Smooth muscle cell (in vitro differentiated cells): ENCODE data around the gene NFYC. TPM values are rescaled to one million over a fixed set of nuclear protein-coding genes. Genes with fewer than 3 reads are reported as not detected.

Experiments used
- DNase-seq: peaks from one replicate; lab custom pipeline; 2025; ENCODE audit not compliant: unreplicated experiment; lab: John Stamatoyannopoulos, UW
- H2AFZ ChIP-seq: fragments of 200-600 bp; sonication (generic); 2 replicates; pipeline ENCODE4 v1.6.0; 2016; ENCODE audit warnings: antibody characterized with exemption, low read depth, mild to moderate bottlenecking
- H3F3A ChIP-seq: fragments of 200-600 bp; sonication (generic); 2 replicates; pipeline ENCODE4 v1.6.0; 2017; ENCODE audit warnings: antibody characterized with exemption, low read depth
- H3K27ac ChIP-seq: fragments of 200-600 bp; sonication (generic); 2 replicates; pipeline ENCODE4 v1.5.1; 2016; ENCODE audit warnings: low read depth, mild to moderate bottlenecking
- H3K27me3 ChIP-seq: fragments of 200-600 bp; sonication (generic); 2 replicates; pipeline ENCODE4 v1.6.1; 2016; ENCODE audit warnings: low read depth, mild to moderate bottlenecking
- H3K36me3 ChIP-seq: fragments of 200-600 bp; sonication (generic); 2 replicates; pipeline ENCODE4 v1.5.1; 2016; ENCODE audit warnings: low read depth
- H3K4me1 ChIP-seq: fragments of 200-600 bp; sonication (generic); 2 replicates; pipeline ENCODE4 v1.5.1; 2016; ENCODE audit warnings: low read depth
- H3K4me2 ChIP-seq: fragments of 200-600 bp; sonication (generic); 2 replicates; pipeline ENCODE4 v1.6.0; 2016; ENCODE audit warnings: mild to moderate bottlenecking
- H3K4me3 ChIP-seq: fragments of 200-600 bp; sonication (generic); 2 replicates; pipeline ENCODE4 v1.5.1; 2016; ENCODE audit warnings: mild to moderate bottlenecking
- H3K79me2 ChIP-seq: fragments of 200-600 bp; sonication (generic); 2 replicates; pipeline ENCODE4 v1.6.0; 2016; ENCODE audit warnings: low read depth, mild to moderate bottlenecking
- H3K9ac ChIP-seq: fragments of 200-600 bp; sonication (generic); 2 replicates; pipeline ENCODE4 v1.6.0; 2016; ENCODE audit warnings: low read depth
- H3K9me3 ChIP-seq: fragments of 200-600 bp; sonication (generic); replicated peaks from 2 replicates; pipeline ENCODE4 v1.5.1; 2016; ENCODE audit warnings: low read depth
- H4K20me1 ChIP-seq: fragments of 200-600 bp; sonication (generic); 2 replicates; pipeline ENCODE4 v1.6.0; 2016; ENCODE audit warnings: low read depth
- WGBS: methylation state at CpG from one replicate; pipeline ENCODE4 v1.1.7; 2016; ENCODE audit warnings: low lambda C conversion rate; 5-methylcytosine and 5-hydroxymethylcytosine counted together
- polyA plus RNA-seq: library from polyadenylated mRNA; unstranded; fragments of >200 nt; fragmentation: Nextera tagmentation; extraction: Ambion mirVana; gene quantifications from 2 replicates; pipeline ENCODE4 v1.2.1, GENCODE V29; 2016
- total RNA-seq: library from RNA; depleted of rRNA; stranded (reverse); fragments of >200 nt; gene quantifications from 2 replicates; pipeline ENCODE4 v1.2.3, GENCODE V29; 2014
- TF ChIP-seq, protein P1 (sequence below): fragments of 200-600 bp; sonication (generic); IDR thresholded peaks from 2 replicates; pipeline ENCODE4 v1.5.1; 2017; ENCODE audit warnings: borderline replicate concordance, mild to moderate bottlenecking, antibody characterized with exemption; ENCODE audit not compliant: insufficient read depth, poor library complexity, severe bottlenecking

Gene NFYC
- total and polyA plus RNA-seq, 2 experiments from 2014 or later, result 18.1 to 28.6 TPM

DNA sequence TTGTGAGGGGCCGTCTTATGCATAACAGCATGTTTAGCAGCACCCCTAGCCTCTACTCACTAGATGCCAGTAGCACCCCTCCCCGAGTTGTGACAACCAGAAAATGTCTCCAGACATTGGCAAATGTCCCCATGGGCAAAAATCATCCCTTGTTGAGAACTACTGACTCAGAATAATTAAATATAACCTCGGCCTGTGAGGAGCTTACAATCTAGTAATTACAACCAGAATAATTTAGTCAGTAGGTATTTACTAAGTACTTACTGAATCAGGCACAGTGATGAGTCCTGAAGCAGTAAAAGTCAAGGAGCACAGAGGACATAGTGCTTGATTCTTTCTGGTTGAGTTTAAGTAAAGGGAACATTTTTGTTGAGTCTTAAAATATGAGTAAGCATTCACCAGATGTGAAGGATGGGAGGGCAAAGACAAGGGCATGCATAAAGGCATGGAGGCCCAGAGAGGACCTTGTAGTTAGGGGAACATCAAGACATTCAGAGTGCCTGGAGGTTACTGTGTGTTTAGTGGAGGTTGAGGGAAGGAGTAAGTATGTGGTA, 48.0 kb downstream of the NFYC start:
- peaks cover 9% of the 10 kb centered on the region for H3K4me1 ChIP-seq
- no peak overlapping the region for H3K4me2 ChIP-seq
- H3F3A ChIP-seq, result peaks cover 8% of the 10 kb centered on the region
- H3K4me3 ChIP-seq, result no peak overlapping the region
- no peak overlapping the region for H3K27ac ChIP-seq
- no peaks in the 10 kb centered on the region for H3K36me3 ChIP-seq
- peaks cover 94% of the 10 kb centered on the region for H4K20me1 ChIP-seq
- H3K27me3 ChIP-seq, result no peaks in the 10 kb centered on the region
- TF ChIP-seq, protein P1, sequence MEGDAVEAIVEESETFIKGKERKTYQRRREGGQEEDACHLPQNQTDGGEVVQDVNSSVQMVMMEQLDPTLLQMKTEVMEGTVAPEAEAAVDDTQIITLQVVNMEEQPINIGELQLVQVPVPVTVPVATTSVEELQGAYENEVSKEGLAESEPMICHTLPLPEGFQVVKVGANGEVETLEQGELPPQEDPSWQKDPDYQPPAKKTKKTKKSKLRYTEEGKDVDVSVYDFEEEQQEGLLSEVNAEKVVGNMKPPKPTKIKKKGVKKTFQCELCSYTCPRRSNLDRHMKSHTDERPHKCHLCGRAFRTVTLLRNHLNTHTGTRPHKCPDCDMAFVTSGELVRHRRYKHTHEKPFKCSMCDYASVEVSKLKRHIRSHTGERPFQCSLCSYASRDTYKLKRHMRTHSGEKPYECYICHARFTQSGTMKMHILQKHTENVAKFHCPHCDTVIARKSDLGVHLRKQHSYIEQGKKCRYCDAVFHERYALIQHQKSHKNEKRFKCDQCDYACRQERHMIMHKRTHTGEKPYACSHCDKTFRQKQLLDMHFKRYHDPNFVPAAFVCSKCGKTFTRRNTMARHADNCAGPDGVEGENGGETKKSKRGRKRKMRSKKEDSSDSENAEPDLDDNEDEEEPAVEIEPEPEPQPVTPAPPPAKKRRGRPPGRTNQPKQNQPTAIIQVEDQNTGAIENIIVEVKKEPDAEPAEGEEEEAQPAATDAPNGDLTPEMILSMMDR, result no peak
- DNase-seq, result no peak
- H2AFZ ChIP-seq, result no peak overlapping the region
- H3K79me2 ChIP-seq, result peaks cover 6% of the 10 kb centered on the region
- WGBS, result 94% methylated on average over 3 of the region's 3 CpGs
- no peaks in the 10 kb centered on the region for H3K9me3 ChIP-seq
- no peak overlapping the region for H3K9ac ChIP-seq

DNA sequence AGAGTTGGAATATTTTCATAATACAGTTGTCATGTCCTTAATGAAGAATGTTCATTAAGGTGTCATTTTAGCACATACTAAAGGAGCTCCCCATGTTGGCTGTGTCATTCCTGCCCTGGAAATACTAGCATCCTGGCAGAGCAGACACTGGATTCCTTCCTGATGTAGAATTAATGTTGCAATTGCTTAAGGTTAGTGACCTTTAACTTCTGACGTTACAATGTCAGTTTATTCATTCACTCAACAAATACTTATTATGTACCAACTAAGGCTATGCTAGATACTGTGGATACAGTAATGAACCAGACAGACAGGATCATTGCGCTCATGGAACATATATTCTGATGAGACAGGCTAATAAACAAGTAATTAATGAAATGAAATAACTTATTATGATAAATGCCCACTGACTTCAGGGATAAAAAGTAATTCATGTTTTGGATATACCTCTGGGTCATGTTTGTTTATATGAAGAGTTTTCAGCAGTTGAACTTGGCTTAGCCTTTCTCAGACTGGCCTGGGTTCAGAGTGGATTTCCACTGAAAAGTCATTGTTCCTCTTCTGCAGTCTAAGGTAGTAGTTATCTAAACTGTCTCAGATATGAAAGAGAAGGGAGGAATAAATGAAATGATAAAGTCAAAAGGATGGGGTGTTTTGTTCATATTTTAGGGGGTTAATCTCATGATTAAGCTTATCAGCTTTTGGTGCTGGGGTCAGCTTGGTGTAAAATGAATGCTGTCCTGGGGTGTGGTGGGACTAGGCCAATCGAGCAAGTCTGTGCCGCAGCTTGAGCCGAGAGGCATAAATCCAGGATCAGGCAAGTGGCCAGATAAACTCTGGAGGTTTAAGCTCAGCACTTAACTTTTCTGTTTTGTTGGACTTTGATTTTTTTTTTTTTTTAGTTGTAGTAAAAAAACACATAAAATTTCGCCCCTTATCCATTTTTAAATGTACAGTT, 48.8 kb downstream of the NFYC start:
- Histone ChIP-seq H3F3A (peaks cover 8% of the 10 kb centered on the region), H3K4me2 (no peak overlapping the region), H3K9me3 (no peaks in the 10 kb centered on the region), H3K4me3 (no peak overlapping the region), H4K20me1 (peaks cover 94% of the 10 kb centered on the region), H3K27me3 (no peaks in the 10 kb centered on the region), H3K27ac (no peak overlapping the region), H3K36me3 (no peaks in the 10 kb centered on the region), H3K79me2 (peaks cover 1% of the 10 kb centered on the region), H3K4me1 (peaks cover 14% of the 10 kb centered on the region), H2AFZ (no peak overlapping the region), H3K9ac (no peak overlapping the region)
- TF ChIP-seq, protein P1, result no peak
- DNase-seq, result no peak
- WGBS, result 63% methylated on average over 6 of the region's 6 CpGs

DNA sequence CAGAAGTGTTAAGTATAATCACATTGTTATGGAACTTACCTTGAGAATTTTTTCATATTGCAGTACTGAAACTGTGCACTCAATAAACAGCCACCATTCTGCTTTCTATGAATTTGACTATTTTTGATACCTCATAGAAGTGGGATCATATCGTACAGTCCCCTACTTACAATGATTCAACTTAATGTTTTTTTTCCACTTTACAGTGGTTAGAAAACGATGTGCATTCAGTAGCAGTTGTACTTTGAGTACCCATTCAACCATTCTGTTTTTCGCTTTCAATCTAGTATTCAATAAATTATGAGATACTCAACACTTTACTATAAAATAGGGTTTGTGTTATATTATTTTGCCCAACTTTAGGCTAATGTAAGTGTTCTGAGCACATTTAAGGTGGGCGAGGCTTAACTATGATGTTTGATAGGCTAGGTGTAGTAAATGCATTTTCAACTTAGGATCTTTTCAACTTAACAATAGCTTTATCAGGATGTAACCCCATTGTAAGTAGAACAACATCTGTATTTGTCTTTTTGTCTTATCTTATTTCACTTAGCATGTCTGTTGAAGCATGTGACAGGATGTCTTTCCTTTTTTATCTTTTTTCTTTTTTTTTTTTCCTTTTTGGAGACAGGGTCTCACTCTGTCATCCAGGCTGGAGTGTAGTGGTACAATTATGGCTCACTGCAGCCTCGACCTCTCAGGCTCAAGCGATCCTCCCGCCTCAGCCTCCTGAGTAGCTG, 49.7 kb downstream of the NFYC start:
- Histone ChIP-seq H3K79me2 (no peaks in the 10 kb centered on the region), H3K9ac (no peak overlapping the region), H3K4me3 (no peak overlapping the region), H3K4me1 (peaks cover 10% of the 10 kb centered on the region), H3K27ac (no peak overlapping the region), H3K36me3 (no peaks in the 10 kb centered on the region), H3K4me2 (no peak overlapping the region), H3F3A (peaks cover 8% of the 10 kb centered on the region), H3K9me3 (no peaks in the 10 kb centered on the region), H2AFZ (no peak overlapping the region), H4K20me1 (peaks cover 94% of the 10 kb centered on the region), H3K27me3 (no peaks in the 10 kb centered on the region)
- WGBS, result 97% methylated on average over 7 of the region's 7 CpGs
- no peak for DNase-seq
- TF ChIP-seq, protein P1, result no peak
